Endothelial cell of umbilical vein (primary cell): ENCODE results near the gene RBPJL.

ENCODE experiments used
- GATA2 ChIP-seq: IDR thresholded peaks from 2 replicates; pipeline ENCODE4 v1.7.0; 2011; ENCODE audit warnings: low read depth, mild to moderate bottlenecking, moderate library complexity, mixed read lengths, low read length; ENCODE audit not compliant: insufficient read length, insufficient read depth
- POLR2AphosphoS5 ChIP-seq: IDR thresholded peaks from 2 replicates; pipeline ENCODE4 v1.6.1; 2012; ENCODE audit warnings: low read depth, mild to moderate bottlenecking, control low read depth, low read length, moderate library complexity; ENCODE audit not compliant: insufficient read depth
- TF ChIP-seq, protein P1 (sequence below), 2 donors: IDR thresholded peaks; 1 replicate in 1 of 2; 2 replicates in 1 of 2; pipeline ENCODE4 v1.5.1; 2011; ENCODE audit warnings: low read length in 2 of 2, mild to moderate bottlenecking in 2 of 2, moderate library complexity in 2 of 2, control low read depth in 1 of 2, inconsistent platforms in 1 of 2, low read depth in 1 of 2; ENCODE audit not compliant: insufficient read depth in 1 of 2; ENCODE audit errors: extremely low read depth in 1 of 2

GRCh38 chr20:45352729-45353128 lies 46.1 kb downstream of the RBPJL start:
- TF ChIP-seq, protein P1, sequence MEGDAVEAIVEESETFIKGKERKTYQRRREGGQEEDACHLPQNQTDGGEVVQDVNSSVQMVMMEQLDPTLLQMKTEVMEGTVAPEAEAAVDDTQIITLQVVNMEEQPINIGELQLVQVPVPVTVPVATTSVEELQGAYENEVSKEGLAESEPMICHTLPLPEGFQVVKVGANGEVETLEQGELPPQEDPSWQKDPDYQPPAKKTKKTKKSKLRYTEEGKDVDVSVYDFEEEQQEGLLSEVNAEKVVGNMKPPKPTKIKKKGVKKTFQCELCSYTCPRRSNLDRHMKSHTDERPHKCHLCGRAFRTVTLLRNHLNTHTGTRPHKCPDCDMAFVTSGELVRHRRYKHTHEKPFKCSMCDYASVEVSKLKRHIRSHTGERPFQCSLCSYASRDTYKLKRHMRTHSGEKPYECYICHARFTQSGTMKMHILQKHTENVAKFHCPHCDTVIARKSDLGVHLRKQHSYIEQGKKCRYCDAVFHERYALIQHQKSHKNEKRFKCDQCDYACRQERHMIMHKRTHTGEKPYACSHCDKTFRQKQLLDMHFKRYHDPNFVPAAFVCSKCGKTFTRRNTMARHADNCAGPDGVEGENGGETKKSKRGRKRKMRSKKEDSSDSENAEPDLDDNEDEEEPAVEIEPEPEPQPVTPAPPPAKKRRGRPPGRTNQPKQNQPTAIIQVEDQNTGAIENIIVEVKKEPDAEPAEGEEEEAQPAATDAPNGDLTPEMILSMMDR (IDR thresholded peaks at IDR 0.05; ENCODE audit: extremely low read depth in 1 of 2, insufficient read depth in 1 of 2, low read depth in 1 of 2, low read length in 2 of 2), result no peak
- TF ChIP-seq POLR2AphosphoS5 (no peak), GATA2 (no peak)
